Epithelial cell of proximal tubule (primary cell): Measurements from ENCODE around the gene ATP5MC3. TPM values are rescaled to one million over a fixed set of nuclear protein-coding genes. Genes with fewer than 3 reads are reported as not detected.

Source experiments
- total RNA-seq: library from RNA; depleted of rRNA; stranded (reverse); fragments of >200 nt; gene quantifications from 2 replicates; pipeline ENCODE4 v1.2.3, GENCODE V29; 2015

The ATP5MC3 gene
- total RNA-seq, 1 donor from 2014 or later: 362 TPM

Other genes with a start within 250 kb of the ATP5MC3 start
- gene CHN1, start 176.3 kb downstream of the ATP5MC3 start, total RNA-seq: 12.2 and 22.5 TPM in 2 replicates
- 22.6 and 47.5 TPM in 2 replicates for gene ATF2, start 13.5 kb downstream of the ATP5MC3 start, total RNA-seq